HL-60/S4 (cell line): ENCODE measurements around the gene ADAMTS2.
"Not testable (repeated sequence)": the region's sequence is repeated elsewhere in the genome, so short reads cannot be mapped to it uniquely, and the experiment has no call there.

Experiments used
- in situ Hi-C: fragments of 300-500 bp; cut with MboI; formaldehyde crosslinking; loops from 2 replicates; pipeline ENCODE4 v1.14.3; 2022; ENCODE audit warnings: low sequenced_read_pairs

The ADAMTS2 gene

DNA sequence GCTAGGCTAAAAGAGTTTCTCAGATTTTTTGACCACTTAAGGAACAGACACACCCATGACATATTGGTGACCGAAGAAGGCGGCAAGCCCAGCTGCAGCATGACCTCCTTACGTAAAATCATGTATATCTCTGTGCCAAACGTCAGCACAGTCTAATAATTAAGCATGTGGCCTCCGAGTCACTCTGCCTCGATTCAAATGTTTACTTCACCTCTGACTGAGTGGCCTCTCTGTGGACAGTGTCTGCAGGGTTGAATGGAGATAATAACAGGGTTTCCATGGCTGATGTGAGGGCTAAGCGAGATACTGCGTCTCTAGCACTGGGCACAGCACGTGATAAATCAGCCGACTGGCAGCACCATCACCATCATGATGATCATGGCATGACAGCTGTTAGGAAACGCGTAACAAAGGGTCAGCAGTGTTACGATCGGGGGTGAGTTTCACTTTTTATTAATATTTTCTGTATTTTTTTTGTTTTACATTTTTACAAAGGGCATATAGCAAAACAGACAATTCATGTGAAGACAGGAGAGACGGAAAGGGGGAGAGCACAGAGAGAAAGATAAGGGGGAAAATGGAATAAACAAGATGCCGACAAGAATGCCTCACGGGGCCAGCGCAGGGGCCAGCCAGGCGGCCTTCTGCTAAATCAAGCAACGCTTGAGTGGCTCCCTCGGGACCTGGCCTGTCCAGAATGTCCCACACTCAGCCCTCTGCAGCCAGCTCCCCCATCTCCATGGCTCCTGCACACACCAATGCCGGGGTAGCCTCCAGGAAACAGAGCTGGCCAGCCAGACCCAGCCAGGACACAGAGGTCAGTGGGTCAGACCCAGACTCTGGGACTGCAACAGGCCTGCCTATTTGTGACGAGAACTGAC is 60.3 kb downstream of the ADAMTS2 start:
- in situ Hi-C loops, result no loop called here

DNA sequence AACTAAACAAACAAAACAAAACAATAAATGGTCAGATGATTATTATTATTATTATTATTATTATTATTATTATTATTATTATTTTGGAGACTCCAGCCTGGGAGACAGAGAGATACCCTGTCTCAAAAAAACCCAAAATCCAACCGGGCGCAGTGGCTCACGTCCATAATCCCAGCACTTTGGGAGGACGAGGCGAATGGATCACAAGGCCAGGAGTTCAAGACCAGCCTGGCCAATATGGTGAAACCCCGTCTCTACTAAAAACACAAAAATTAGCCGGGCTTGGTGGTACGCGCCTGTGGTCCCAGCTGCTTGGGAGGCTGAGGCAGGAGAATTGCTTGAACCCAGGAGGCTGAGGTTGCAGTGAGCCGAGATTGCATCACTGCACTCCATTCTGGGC is 61.4 kb downstream of the ADAMTS2 start:
- in situ Hi-C loops, result not testable (repeated sequence)

DNA sequence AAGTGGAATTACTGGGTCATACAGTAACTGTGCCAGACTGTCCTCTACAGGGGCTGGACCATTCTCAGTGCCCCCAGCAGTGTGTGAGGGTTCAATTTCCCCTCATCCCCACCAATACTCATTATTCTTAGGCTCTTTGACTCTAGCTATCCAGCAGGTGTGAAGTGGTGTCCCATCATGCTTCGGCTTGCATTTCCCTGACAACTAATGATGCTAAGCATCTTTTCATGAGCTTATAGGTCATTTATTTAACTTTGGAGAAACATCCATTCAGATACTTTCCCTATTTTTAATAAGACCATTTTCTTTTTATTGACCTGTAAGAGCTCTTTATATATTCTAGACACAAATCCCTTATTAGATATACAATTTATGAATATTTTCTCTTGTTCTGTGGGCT is 63.6 kb downstream of the ADAMTS2 start:
- in situ Hi-C loops, result no loop called here

- in situ Hi-C loops, result no loop called here
Observed at GRCh38 chr5:179280095-179280490, 65.2 kb downstream of the ADAMTS2 start.

DNA sequence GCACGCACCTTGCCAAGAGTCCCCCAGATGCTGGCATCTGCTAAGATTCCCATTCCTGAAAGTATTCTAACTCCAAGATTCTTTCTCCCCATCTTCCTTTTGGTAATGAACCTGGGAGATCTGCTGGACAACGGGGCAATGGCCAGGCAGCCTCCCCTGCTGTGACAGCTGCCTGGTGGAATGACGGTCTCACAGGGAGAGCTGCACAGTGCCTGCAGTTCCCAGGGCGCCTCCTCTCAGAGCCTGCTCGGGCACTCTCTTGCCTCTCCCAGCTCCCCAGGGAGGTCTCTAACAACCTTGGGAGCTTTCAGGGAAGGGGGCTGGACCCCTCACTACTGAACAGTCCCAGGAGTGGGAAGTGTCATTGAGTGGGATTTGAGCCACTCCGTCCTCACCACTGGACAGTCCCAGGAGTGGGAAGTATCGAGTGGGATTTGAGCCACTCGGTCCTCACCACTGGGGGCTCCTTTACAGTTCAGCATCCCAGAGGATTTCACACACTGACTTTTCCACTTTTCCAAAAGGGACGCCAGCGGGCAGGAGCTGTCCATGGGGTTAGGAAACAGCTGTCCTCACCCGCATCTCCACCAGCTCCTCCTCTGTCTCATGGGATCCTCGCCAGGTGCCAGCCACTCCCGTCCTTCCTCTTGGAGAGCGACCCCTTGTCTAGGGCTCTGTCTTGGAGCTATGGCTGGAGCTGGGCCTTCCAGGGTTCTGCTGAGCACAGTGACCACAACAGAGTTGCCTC is 65.7 kb downstream of the ADAMTS2 start:
- in situ Hi-C loops, result no loop called here

GRCh38 chr5:179278546-179278945 is 66.7 kb downstream of the ADAMTS2 start:
- in situ Hi-C loops, result no loop called here

GRCh38 chr5:179278119-179278518 is 67.1 kb downstream of the ADAMTS2 start:
- in situ Hi-C loops, result no loop called here

DNA sequence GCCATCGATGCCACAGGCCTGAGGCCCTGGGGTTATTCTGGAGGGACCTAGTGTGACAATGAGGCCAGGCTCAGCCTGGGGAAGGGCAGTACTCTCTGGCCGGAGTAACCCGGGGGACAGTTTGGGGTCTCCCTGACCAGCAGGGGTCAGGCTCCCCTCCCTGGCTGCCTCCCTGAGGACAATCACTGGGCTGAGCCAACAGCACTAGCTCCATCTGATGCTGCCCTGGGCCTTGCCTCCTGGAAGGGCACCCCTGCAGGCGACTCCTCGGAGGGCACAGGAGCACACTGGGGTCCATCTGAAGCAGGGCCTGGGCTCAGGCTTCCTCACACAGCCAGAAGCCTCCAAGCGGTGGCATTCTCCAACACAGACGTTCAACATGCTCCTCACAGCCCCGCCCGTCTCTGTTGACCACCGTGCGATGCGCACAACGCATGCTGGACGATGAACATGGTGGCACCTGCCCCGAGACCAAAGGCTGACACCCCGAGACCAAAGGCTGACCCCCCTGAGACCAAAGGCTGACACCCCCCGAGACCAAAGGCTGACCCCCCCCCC is 68.3 kb downstream of the ADAMTS2 start:
- in situ Hi-C loops, result no loop called here

DNA sequence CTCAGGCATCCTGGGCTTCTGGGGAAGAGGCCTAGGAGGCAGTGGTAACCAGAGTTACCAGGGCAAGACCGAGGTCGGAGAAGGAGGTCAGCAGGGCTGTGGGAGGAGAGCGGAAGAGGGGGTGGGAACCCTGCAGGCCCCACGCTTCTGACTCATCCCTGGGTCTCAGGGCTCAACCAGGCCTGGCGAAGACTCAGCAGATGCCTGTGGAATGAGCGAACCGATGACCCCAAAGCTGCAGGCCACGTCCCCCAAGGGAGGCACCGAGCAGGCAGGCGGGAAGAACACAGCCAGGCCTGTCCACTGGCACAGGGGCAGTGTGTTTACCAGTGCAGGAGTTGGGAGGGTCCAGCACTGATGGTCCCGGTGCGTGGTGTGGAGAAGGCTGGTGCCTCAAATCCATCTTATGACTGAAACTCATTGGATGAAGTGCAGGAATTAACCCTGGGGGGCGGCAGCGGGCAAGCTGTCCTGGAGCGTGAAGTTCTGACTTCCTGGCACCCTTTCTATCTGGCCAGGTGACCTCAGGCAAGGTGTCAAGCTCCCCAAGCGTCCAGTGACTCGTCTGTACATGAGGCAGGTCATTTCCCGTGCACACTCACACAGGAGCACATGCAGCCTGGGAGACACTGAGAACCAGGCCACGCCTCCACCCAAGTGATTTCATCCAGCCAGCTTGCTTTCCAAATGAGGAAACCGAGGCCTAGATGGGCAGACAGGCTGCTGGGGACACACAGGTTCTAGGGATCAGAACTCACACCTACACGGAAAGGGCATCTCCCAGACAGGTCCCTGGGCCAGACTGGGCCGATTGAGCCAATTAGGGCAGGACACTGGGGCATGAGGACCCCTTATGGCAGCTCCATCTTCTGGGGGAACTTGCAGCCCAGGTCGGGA is 69.1 kb downstream of the ADAMTS2 start:
- in situ Hi-C loops, result no loop called here

DNA sequence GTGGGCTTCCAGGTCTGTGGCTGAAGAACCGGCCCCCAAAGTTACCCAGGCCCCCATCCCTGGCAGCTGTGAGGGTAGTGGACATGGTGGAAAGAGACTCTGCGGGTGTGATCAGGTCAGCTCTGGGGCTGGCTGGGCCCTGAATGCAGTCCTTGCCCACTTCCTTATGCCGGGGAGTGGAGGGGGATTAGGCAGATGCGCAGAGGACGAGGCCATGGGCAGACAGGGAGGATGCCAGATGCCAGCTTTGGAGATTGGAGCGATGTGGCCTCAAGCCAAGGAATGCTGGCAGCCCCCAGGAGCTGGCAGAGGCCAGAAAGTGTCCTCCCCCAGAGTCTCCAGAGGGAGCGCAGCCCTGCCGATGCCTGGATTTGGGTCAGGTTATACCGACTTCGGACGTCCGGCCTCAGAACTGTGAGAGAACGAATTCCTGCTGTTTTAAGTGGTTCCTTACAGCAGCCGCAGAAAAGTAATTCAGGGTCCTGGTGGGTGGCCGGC is 69.8 kb downstream of the ADAMTS2 start:
- in situ Hi-C loops, result no loop called here

DNA sequence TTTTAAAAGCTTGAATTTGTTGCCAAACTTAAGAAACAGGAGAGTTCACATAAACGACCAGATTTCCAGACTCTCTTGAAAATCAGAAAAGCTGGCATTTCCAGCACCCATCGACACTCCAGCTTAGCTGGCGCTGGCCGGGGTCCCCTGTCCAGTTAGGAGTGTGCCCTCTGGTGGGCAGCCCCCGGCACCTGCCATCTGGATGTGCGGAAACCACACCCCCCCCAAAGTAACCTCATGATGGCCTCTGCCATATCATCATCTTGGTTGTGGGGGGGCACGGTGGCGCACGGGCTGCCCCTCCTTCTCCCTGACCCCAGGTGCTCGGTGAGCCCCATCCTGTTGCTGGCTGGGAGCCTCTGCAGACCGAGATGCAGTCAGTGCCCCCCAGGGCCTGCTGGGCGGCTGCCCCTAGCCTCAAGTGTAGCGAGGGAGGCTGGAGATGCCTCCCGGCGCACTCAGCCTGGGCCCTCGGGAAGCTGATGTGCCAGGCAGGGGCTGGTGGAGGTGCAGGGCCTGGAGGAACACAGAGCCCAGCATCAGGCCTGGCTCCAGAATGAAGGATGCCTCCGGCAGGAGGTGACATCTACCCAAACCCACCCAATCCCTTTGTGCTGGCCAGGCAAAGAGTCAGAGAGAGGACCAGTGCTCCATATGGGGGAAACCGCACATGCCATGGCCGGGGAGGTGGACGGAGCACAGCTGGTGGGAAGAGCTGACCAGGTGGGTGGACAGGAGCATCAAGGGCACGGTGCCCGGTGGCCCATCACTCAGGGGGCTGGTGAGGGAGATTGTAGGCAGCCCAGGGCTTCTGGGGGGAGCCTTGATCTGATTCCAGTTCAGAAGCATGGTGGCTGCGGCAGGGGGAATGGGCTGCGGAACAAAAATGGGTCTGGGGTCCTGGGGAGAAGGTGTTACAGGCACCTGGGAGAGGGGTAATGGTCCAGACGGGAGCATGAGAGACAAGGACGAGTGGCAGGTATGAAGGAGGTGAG is 70.6 kb downstream of the ADAMTS2 start:
- in situ Hi-C loops, result no loop called here

- in situ Hi-C loops, result no loop called here
Observed at GRCh38 chr5:179273441-179274145, 71.7 kb downstream of the ADAMTS2 start.

DNA sequence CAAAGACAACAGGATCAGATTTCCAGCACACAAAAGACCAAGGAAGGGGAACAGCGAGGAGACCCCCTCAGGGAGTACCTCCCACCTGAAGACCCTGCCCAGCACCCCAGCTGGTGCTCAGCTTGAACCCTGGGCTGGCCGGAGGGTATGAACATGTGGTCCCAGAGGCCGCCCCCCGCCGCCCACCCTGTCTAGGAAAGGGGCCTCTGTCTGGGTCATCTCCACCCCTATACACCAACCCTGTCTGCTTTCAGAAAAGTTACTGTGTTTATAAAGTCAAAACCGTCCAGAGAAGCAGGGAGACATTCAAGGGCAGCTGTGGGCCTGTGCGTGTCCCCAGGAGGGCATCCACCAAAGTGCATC is 72.2 kb downstream of the ADAMTS2 start:
- in situ Hi-C loops, result no loop called here

- in situ Hi-C loops, result no loop called here
Observed at GRCh38 chr5:179272326-179273072, 72.8 kb downstream of the ADAMTS2 start.

DNA sequence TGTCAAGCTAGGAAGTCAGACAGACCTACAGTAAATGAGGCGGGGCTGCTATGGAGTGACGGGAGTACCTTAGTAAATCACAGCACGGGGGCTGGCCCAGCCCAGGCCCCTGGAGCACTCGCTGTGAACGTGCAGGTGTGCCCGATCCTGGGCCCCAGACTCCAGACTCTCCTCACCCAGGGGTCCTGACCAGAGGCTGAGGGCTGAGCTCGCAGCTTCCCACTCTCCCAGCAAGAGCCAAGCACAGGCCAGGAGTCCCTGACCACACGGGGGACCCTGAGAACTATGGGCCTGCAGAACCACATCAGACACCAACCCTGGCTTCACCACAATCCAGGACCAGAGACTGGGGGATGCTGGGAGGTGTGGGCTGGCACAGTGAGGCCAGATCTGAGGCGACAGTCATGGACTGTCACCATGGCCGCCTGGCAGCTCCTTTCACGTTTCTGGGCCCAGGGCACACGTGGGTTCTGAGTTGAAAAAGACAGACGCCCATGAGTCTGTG is 73.4 kb downstream of the ADAMTS2 start:
- in situ Hi-C loops, result no loop called here

GRCh38 chr5:179271428-179271734 is 73.9 kb downstream of the ADAMTS2 start:
- in situ Hi-C loops, result no loop called here

- in situ Hi-C loops, result no loop called here
Observed at GRCh38 chr5:179270581-179271427, 74.5 kb downstream of the ADAMTS2 start.
